ENCODE results near the gene MDK.
A peak's percentile ranks its signal among the peaks of the same experiment; 100 is the strongest.

The MDK gene
- total RNA-seq = 3.4 to 3.5 reads per million in 2 donors

GRCh38 chr11:46381048-46381818 lies at the start of gene MDK:
MDK (plus strand) TSS chr11:46381669; CDS start chr11:46382058, 389 bp downstream.
- no peak for DNase-seq

DNA sequence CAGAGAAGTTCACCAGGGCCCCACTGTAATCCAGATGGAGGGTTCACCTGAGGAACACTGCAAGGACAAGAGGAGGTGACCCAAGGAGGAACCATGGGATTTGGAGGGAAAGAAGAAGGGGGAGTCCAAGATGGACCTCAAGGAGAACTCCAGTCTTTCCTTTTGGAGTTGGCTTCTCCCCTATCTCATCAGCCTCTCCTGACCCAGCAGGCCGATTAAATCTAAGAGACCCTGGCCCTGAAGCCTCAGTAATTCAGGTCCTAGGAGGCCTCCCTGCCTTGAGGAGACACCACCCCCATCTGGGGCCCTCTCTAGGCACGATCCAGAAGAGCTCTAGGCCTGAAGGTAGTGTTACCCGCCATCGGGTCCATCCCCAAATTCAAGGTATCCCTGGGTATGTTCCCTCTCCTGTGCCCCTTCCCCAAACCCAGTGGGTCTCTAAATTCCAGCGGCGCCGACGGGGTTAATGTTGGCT lies 49.3 kb upstream of the MDK start:
- no peak for DNase-seq

GRCh38 chr11:46332568-46333393 lies 48.7 kb upstream of the MDK start:
- DNase-seq = no peak

DNA sequence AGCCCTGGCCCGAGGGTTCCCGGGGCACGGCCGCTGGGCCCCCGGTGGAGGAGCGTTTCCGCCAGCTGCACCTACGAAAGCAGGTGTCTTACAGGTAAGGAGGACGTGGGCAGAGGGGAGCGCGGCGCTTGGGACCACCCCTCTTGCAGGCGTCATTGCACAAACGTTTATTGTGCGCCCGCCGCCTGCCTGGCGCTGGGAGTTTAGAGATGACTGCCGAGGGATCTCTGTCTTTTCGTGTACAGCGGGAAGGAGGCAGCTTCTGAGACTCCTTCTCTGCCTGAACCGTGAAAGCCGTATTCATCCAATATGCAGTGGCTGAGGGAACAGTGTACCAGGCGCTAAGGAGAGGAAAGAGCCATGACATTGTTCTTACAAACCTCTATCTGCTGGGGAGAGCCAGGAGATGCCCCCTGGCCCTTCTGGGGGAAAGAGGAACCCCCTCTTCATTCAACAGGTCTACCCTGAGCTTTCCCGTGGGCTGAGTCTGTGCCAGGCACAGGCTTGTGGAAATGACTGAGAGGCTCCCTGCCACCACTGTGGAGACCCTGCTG lies 48.0 kb upstream of the MDK start:
- DNase-seq = no peak

- DNase-seq = no peak
These were observed 47.3 kb upstream of the MDK start for GRCh38 chr11:46334211-46334610.

- DNase-seq = no peak
These were observed 46.2 kb upstream of the MDK start for GRCh38 chr11:46335271-46335670.

DNA sequence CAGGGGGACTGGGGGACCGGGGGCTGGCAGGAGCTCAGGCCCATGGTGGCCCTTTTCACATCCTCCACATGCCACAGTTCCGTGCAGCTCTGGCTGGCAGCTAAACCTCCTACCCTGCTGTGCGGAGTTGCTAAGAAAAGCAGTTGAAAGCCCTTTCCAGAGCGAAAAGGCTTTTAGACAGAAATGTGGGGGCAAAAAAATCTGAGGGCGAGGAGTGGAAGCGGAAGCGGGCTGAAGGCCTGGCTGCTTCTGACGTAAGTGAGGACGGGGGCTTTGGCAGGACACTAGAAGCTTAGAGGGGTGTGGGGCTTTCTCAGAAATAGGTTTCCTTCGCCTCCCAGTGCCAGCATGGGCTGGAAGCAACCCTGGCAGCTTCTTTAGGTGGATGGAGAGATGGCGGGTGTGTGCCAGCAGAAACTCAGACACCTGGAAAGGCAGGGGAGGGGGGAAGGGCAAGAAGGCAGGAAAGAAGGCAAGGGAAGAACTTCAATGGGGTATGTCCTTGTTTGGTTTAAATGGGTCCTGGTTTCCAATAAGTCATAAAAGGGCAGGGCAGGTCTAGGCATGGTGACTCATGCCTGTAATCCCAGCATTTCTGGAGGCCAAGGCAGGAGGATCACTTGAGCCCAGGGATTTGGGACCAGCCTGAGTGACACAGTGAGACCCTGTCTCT lies 45.4 kb upstream of the MDK start:
- DNase-seq = no peak

DNA sequence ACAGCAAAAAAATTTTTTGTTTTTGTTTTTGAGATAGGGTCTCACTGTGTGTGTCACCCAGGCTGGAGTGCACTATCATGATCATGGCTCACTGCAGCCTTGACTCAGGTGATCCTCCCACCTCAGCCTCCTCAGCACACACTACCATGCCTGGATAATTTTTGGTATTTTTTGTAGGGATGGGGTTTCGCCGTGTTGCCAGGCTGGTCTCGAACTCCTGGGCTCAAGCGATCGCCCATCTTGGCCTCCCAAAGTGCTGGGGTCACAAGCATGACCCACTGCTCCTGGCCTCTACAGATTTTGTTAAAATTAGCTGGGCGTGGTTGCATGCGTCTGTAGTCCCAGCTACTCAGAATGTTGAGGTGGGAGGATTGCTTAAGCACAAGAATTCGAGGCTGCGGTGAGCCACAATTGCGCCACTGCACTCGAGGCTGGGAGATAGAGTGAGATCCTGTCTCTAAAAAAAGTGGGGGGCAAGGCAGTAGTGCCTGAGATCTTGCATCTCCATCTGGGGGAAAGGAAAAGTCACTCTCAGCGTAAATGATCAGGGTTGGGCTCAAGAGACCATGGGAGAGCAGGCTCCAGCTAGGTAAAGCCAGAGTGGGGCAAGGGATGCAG lies 44.8 kb upstream of the MDK start:
- DNase-seq = no peak

- no peak for DNase-seq
These were observed 43.7 kb upstream of the MDK start for GRCh38 chr11:46337626-46338345.

DNA sequence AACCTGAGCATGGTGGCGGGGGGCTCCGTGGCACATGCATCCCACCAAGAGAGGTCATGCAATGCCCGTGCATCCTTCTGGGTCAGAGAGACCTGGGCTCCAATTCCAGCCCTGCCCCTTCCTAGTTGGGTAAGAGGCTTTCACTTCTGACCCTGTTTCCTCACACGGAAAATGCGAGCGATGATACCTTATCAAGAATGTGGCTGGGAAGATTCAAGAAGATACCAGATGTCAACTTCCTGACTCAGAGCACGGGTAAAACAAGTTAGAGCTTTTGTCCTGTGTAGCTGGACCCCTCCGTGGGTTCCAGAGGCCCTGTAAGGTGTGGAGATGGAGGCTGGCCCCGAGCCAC lies 42.9 kb upstream of the MDK start:
- no peak for DNase-seq

DNA sequence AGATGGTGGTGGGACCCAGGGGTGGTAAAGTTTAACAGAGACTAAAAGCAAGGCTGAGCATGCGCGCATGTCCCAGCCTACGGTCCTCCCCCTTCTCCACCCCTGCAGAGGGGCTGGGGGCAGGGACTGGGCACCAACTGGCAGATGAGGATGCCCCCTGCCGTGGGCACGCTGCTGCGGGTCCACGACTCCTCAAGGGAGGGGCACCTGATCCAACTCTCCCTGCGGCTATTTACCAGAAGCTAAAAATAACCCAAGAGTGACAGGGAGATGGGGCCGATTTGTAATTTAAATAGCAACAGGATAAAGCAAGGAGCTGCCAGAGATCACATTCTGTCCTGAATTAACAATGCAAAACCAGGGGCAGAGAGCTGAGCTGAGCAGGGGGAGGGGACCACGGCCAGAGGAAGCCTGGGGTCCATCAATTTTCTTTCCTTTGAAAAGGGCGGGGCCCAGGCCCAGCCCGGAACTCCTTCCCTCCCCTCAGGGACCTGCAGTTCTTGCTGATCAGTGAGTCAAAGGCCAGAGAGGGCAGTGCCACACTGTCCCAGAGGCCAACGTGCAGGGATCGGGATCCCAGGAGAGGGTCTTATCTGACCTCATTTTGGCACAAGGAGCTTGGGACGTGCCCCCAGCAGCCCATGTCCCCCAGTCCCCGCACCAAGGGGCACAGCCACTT lies 42.3 kb upstream of the MDK start:
- DNase-seq = no peak

DNA sequence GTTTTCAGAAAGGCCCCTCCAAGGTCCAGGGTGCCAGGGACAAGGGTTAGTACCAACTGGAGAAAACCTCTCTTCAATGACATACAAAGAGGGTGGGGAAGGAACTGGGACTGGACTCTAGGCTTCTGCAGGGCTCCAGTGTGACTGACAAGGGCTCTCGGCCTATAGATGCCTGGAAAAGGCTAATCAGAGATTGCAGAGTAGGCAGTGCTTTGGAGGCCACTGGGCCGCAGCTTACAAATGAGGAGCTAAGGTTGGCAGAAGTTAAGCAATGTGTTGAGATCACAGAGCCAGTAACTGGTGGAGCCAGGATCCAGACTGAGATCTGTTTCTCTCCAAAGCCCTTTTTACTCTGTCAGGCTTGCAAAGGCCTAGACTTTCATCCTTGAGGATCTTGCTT lies 41.7 kb upstream of the MDK start:
- no peak for DNase-seq

DNA sequence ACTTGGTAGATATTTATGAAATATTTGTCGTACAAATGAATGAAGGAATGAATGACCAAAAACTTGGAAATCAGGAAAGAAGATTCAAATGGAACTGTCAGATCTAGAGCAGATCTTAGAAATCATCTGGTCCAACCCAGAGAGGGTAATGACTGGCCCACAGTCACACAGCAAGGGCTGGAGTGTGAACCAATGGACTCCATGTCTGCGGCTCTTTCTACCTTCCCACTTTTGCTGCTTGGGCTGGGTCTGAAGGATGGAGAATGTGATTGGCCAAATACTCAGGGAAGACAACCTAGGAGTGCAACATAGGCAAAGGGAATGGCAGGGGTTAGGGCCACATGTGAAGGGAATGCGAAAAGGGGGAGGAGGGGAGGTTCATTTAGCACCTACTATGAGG lies 40.0 kb upstream of the MDK start:
- DNase-seq = no peak

DNA sequence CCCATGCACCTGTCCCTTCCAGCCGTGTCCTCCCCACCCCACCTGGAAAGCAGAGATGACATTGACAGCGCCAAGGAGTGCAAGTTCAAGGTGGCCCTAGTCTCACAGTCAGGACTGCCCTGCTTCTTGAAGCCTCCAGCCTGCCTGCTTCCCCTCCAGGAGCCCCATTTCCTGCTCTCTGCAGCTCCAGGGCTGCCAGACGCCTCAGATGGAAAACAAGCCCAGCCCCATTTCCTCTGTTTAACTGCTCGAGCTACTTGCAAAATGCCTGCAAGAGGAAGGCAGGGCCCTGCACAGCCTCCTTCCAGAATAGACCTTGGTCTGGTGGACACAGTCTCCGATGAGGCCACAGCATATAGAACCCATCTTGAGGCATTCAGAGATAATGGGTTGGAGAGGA lies 39.2 kb upstream of the MDK start:
- DNase-seq = no peak

DNA sequence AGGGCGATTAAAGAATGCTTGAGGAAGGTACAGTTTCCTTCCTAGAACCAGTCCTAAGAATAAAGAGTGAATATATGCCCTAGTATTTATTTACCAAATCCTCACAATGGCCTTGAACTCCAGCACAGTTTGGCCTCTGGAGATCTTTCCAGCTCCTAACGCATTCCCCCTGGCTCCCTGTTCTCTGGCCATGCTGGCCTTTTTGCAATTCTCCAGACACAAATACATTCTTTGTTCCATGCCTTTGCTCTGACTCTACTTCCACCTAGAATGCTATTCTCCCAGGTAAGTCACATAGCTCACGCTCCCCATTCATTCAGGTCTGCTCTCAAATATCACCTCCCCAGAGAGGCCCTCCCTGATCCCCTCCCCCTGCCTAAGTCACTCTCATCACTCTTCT lies 37.9 kb upstream of the MDK start:
- no peak for DNase-seq

- no peak for DNase-seq
These were observed 36.3 kb upstream of the MDK start for GRCh38 chr11:46345131-46345597.

GRCh38 chr11:46345881-46346484 lies 35.5 kb upstream of the MDK start:
- DNase-seq = no peak

DNA sequence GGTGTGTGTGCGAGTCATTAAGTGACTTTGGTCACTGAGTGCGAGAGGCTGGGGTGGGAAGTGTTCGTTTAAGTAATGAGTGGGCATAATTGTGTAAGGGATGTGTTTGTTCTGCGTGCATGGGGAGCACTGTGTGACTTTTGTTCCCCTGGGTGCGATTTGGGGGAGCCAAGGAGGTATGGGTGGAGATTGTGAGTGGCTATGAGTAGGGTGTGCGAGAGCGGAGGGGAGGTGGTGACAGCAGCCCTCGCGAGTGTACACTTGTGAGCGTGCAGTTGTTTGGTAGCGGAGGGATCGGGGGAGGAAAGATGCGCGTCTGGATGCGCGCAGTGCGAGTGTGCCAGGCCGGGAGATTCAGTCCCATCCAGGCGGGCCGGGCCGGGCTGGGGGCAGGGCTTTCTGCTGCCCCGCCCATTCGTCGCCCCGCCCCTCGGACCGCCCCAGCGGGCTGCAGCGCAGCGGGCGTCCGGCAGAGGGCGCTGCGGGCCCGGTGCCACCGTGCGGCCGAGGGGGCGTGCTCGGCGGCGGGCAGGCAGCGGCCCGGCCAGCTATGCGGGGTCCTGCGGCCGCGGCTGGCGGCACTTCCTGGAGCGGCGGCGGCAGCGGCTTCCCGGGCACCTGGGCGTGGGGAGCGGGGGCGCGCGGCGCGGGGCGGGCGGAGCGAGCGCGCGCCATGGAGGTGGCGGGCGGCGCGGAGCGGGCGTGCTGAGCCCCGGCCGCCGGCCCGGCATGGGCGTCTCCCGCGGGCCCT lies 34.4 kb upstream of the MDK start, which contains the start of gene DGKZ:
Gene DGKZ, plus strand, starts transcription at position 578 of the 751 bp plus-strand sequence. CDS start 197 bp downstream, outside the sequence.
- peak; percentile 91 for DNase-seq

GRCh38 chr11:46347637-46348311 lies 33.7 kb upstream of the MDK start:
- no peak for DNase-seq

All from activated gamma-delta T cell (primary cell).